AG09309 (cell line): Measurements from ENCODE around the gene DNMT1.

Experiments used
- DNase-seq: peaks from one replicate; pipeline ENCODE4 v3.0.0-alpha.2; 2010; ENCODE audit warnings: low read depth
- H3K4me3 ChIP-seq: 2 replicates; pipeline ENCODE4 v1.5.1; 2011; ENCODE audit warnings: mild to moderate bottlenecking, low read depth, low read length, moderate library complexity; ENCODE audit not compliant: control insufficient read depth
- CTCF ChIP-seq: IDR thresholded peaks from 2 replicates; pipeline ENCODE4 v1.5.1; 2011; ENCODE audit warnings: mild to moderate bottlenecking, low read depth, low read length, inconsistent platforms; ENCODE audit not compliant: insufficient read depth, control insufficient read depth; ENCODE audit errors: missing control alignments

The DNMT1 gene

GRCh38 chr19:10102787-10103236 lies 91.9 kb downstream of the DNMT1 start:
- no peak for DNase-seq
- TF ChIP-seq CTCF = no peak
- no peak overlapping the region for H3K4me3 ChIP-seq

DNA sequence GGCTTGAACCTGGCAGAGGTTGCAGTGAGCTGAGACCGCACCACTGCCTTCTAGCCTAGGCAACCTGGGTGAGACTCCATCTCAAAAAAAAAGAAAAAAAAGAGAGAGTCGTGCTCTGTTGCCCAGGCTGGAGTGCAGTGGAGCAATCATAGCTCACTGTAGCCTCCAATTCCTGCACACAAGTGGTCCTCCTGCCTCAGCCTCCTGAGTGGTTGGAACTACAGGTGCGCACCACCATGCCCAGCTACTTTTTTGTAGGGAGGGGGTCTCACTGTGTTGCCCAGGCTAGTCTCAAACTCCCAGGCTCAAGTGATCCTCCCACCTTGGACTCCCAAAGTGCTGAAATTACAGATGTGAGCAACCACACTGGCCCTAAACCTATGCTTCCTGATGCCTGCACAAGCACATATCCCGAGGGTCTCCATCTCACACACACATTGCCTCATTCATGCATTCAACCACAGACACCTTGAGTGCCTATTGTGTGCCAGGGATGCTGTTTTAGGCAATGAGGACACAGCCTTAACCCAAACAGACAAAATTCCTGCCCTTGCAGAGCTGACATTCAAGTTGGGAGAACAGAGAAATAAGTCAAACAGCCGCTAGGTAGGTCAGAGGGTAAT lies 94.5 kb downstream of the DNMT1 start:
- no peak for DNase-seq
- H3K4me3 ChIP-seq = no peak overlapping the region
- no peak for TF ChIP-seq CTCF

DNA sequence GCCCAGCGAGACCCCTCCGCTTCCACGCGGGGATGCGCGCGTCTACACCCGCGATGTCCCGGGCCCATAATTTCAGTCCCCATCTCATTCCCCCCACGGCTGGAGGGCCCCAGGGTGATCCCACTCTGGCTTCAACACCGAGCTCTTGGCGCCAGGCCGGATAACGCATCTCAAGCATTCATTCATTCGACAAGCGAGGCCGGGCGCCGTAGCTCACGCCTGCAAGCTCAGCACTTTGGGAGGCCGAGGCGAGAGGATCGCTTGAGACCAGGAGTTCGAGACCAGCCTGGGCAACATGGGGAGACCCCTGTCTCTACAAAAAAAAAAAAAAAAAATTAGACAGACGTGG lies 98.2 kb downstream of the DNMT1 start:
- H3K4me3 ChIP-seq = peak overlapping the region; percentile 30
- TF ChIP-seq CTCF = no peak
- DNase-seq = no peak

- DNase-seq = peak; percentile 50
- H3K4me3 ChIP-seq = peak overlapping the region; percentile 34
- no peak for TF ChIP-seq CTCF
Observed at GRCh38 chr19:10095948-10096614, 98.7 kb downstream of the DNMT1 start.

DNA sequence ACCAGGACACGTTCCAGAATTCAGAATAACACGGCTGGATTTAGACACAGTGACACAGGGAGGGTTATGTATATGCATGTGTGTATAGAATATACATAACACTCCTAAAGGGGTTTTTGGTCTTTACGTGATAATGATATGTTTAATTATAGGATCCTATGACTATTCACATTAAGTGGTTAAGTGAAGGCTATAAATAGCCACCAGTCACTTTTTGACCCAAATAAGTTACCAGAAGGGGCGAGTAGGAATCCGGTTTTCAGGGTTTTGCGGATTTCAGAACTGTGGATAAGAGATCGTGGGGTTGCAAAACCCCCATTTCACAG lies 99.2 kb downstream of the DNMT1 start:
- no peak for DNase-seq
- TF ChIP-seq CTCF = no peak
- peak overlapping the region; percentile 34 for H3K4me3 ChIP-seq

DNA sequence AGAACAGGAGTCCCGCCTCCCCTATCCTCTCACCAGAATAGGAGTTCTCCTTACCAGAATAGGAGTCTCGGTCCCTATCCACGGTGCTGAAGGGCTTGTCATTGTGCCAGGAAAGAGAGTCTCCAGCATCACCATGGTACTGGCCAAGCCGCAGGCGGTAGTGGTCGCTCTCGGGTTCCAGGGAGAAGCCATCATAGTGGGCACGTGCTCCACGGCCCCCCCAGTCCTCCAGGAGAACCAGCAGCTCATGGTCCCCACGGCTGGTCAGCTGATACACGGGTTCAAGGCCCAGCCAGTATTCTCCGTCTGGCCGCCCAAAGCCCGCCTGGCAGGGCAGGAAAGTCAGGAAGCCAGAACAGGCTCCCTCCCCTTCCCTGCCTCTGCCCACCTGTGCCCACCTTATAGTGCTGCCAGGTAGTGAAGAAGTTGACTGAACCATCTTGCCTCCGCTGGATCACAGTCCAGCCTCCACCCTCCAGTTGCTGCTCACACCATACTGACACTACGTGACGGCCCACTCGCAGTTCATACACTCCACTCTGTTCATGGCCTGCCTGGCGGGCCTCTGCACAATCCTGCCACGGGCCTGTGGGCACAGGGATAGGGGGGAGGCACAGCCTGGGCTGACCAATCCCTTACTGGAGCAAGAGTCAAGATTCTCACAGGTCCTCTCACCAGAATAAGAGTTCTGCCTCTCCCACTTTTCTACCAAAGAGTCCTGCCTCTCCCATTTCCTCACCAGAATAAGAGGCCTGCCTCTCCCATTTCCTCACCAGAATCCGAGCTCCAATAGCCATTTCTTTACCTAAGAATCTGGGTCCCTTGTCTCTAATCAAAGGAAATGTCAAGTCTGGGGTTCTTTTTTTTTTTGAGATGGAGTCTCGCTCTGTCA lies 101.2 kb downstream of the DNMT1 start:
- H3K4me3 ChIP-seq = no peak overlapping the region
- DNase-seq = no peak
- no peak for TF ChIP-seq CTCF
